ENCODE data around the gene NLE1.
A peak's percentile ranks its signal among the peaks of the same experiment; 100 is the strongest.
"Not testable (repeated sequence)": the region's sequence is repeated elsewhere in the genome, so short reads cannot be mapped to it uniquely, and the experiment has no call there.

The NLE1 gene

GRCh38 chr17:35095741-35096140 lies 46.4 kb downstream of the NLE1 start:
- TF ChIP-seq POLR2A (IDR thresholded peaks at IDR 0.05; ENCODE audit: low read depth, low read length): no peak
- no peak for FAIRE-seq

GRCh38 chr17:35094902-35095301 lies 47.2 kb downstream of the NLE1 start:
- FAIRE-seq (no peak), DNase-seq (ENCODE audit: insufficient read length, low spot score) (peak; percentile 57)
- TF ChIP-seq POLR2A (IDR thresholded peaks at IDR 0.05; ENCODE audit: low read depth, low read length): no peak

More at GRCh38 chr17:35095741-35096140, 46.4 kb downstream of the NLE1 start:
- no peak for DNase-seq (ENCODE audit: insufficient read length, low spot score)

DNA sequence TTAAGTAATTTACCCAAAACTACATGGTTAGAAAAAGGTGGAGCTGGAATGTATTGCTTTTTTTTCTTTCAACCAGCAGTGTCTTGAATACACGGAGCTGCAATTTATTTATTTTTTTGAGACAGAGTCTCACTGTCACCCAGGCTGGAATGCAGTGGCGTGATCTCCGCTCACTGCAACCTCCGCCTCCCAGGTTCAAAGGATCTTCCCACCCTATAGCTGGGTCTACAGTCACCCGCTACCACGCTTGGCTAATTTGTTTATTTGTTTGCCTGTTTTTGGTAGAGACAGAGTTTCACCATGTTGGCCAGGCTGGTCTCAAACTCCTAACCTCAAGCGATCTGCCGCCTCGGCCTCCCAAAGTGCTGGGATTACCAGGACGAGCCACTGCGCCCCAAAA lies 51.4 kb downstream of the NLE1 start:
- not testable (repeated sequence) for DNase-seq (ENCODE audit: insufficient read length, low spot score); FAIRE-seq

- FAIRE-seq (no peak), DNase-seq (ENCODE audit: insufficient read length, low spot score) (peak; percentile 40)
- TF ChIP-seq POLR2A (IDR thresholded peaks at IDR 0.05; ENCODE audit: low read depth, low read length): no peak
Observed at GRCh38 chr17:35089586-35090296, 52.4 kb downstream of the NLE1 start.

- FAIRE-seq: no peak
- DNase-seq (ENCODE audit: insufficient read length, low spot score): peak; percentile 51
- TF ChIP-seq POLR2A (IDR thresholded peaks at IDR 0.05; ENCODE audit: low read depth, low read length): 0 out of 2 replicates have a peak, but pooled peaks have one; percentile 27
Observed at GRCh38 chr17:35088881-35089585, 53.1 kb downstream of the NLE1 start.

- no peak for FAIRE-seq
- peak; percentile 24 for DNase-seq (ENCODE audit: insufficient read length, low spot score)
- TF ChIP-seq POLR2A (IDR thresholded peaks at IDR 0.05; ENCODE audit: low read depth, low read length): 0 out of 2 replicates have a peak, but pooled peaks have one; percentile 30
Observed at GRCh38 chr17:35088356-35088880, 53.7 kb downstream of the NLE1 start.

- DNase-seq (ENCODE audit: insufficient read length, low spot score) (peak; percentile 11), FAIRE-seq (no peak)
- TF ChIP-seq POLR2A (IDR thresholded peaks at IDR 0.05; ENCODE audit: low read depth, low read length): no peak
Observed at GRCh38 chr17:35087731-35088355, 54.3 kb downstream of the NLE1 start.

DNA sequence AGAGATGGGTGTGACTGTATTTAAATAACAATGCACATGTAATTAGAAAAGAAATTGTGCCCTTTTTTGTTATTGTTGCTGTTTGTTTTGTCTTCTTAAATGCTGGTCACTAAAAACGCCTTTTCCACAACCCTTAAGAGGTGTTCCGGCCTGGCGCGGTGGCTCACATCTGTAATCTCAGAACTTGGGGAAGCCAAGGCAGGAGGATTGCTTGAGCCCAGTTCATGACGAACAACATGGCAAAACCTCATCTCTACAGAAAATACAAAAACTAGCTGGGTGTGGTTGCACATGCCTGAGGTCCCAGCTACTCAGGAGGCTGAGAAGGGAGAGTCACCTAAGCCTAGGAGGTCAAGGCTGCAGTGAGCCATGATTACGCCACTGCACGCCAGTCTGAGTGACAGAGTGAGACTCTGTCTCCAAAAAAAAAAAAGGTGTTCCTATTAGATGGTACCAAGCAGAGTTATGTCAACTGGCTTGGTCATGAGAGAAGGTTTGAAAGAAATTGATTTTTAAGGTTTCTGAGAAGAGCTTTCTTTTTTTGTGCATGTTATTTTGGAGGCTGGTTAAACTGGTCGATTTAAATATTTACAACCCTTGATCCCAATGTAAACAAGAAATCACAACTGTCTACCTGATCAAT lies 55.1 kb downstream of the NLE1 start:
- FAIRE-seq (no peak), DNase-seq (ENCODE audit: insufficient read length, low spot score) (no peak)
- no peak for TF ChIP-seq POLR2A (IDR thresholded peaks at IDR 0.05; ENCODE audit: low read depth, low read length)

- FAIRE-seq (no peak), DNase-seq (ENCODE audit: insufficient read length, low spot score) (no peak)
- no peak for TF ChIP-seq POLR2A (IDR thresholded peaks at IDR 0.05; ENCODE audit: low read depth, low read length)
Observed at GRCh38 chr17:35086164-35086563, 55.9 kb downstream of the NLE1 start.

GRCh38 chr17:35084987-35085386 lies 57.1 kb downstream of the NLE1 start:
- FAIRE-seq (no peak), DNase-seq (ENCODE audit: insufficient read length, low spot score) (peak; percentile 49)
- no peak for TF ChIP-seq POLR2A (IDR thresholded peaks at IDR 0.05; ENCODE audit: low read depth, low read length)

DNA sequence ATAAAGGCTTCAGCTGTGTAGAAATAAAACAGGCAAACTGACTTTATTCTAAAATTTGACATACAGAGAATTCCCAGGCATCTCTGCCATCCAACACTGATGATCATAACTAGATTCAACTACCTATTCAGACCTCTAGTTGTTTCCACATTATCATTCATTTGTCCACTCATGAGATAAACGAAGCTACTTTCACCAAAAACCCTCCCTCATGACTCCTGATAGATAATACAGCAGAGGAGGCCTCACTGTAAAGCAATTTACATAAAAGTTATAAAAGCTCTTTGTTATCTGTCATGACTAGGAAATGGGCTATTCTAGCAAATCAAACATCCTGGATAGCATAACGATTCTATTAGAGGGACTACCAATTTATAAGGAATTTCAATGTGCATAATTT lies 59.0 kb downstream of the NLE1 start:
- FAIRE-seq (no peak), DNase-seq (ENCODE audit: insufficient read length, low spot score) (no peak)
- no peak for TF ChIP-seq POLR2A (IDR thresholded peaks at IDR 0.05; ENCODE audit: low read depth, low read length)

DNA sequence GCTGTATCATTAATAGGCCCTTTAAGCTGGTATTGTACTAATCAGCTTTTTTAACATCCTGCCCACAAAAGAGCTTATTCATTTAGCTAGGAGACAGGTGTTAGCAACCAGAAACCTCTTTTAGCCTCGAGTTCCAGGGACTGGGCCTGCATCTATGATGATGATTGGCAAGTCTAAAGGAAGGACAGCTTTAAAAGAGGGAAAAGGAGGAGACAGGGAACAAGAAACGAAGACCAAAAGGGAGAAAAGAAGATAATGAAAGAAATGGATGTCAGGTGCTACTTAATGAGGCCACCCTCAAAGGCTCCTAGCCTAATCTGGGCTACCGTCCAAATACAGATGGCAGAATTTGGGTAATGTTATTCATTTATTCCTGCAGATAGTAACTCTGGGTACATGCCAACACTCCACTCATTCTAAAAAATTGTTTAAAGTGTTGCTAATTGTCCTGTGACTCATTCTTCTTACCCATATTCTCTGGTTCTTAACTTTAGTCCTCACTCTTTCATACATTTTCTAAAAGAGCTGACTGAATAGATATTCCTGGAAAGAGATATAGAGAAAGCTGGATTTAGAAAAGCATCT lies 59.9 kb downstream of the NLE1 start:
- peak; percentile 16 for DNase-seq (ENCODE audit: insufficient read length, low spot score)
- FAIRE-seq: peak; percentile 57
- TF ChIP-seq POLR2A (IDR thresholded peaks at IDR 0.05; ENCODE audit: low read depth, low read length): no peak

- FAIRE-seq (no peak), DNase-seq (ENCODE audit: insufficient read length, low spot score) (no peak)
- no peak for TF ChIP-seq POLR2A (IDR thresholded peaks at IDR 0.05; ENCODE audit: low read depth, low read length)
Observed at GRCh38 chr17:35081638-35082037, 60.5 kb downstream of the NLE1 start.

Data from H54 (cell line).